Stimulated activated CD4-positive, alpha-beta T cell treated with anti-CD3 and anti-CD28 coated beads, Interleukin-2, amount 100 ng/mL, for 48 hours (primary cell): ENCODE measurements around the gene GAN.
A peak's percentile ranks its signal among the peaks of the same experiment; 100 is the strongest.
"Not testable (repeated sequence)": the region's sequence is repeated elsewhere in the genome, so short reads cannot be mapped to it uniquely, and the experiment has no call there.

ENCODE experiments used
- DNase-seq, 2 donors: peaks; one replicate each; pipeline ENCODE4 v3.0.0-alpha.2; 2020

The GAN gene

DNA sequence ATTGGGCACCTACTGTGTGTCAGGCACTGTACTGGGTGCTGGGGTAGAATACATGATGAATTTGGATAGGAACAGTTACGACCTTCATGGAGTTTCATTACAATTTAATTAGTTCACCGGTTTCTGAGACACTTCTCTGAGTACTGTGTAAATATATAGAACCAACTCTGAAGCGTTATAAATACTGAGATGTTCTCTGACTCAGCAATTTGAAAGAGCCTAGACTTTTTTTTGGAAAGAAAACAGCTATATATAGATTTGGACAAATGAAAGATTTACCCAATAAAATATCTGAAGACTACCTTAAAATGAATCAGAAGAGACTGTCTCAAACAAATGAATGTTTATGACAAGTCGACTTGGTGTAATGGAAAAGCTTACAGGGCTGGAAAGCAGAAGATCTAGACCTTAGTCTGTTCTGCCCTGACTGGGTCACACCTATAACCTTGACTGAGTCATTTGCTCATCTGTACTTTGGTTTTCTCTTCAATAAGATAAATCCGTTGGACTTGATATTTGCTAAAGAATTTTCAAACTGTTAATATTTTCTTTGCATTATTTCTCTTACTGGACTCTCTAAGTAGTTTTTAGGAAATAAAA lies 4.6 kb upstream of the GAN start:
- no peak for DNase-seq

DNA sequence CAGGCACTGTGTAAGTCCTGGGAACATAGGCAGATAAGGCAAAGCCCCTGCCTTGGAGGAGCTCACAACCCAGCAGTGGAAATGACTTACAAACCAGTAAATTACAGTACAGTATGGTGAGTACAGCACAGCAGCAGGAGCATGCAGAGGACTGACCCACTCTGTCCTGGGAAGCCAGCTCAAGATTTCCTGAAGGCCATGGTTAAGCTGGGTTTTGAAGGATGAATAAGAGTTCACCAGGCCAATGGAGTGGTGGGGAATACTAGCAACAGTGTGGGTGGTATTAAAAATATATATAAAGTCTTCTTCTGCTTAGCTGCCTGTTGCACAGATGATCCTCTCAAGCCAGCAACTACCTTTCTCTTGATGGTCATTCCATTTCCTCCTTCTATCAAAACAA lies 3.0 kb upstream of the GAN start:
- DNase-seq = no peak

DNA sequence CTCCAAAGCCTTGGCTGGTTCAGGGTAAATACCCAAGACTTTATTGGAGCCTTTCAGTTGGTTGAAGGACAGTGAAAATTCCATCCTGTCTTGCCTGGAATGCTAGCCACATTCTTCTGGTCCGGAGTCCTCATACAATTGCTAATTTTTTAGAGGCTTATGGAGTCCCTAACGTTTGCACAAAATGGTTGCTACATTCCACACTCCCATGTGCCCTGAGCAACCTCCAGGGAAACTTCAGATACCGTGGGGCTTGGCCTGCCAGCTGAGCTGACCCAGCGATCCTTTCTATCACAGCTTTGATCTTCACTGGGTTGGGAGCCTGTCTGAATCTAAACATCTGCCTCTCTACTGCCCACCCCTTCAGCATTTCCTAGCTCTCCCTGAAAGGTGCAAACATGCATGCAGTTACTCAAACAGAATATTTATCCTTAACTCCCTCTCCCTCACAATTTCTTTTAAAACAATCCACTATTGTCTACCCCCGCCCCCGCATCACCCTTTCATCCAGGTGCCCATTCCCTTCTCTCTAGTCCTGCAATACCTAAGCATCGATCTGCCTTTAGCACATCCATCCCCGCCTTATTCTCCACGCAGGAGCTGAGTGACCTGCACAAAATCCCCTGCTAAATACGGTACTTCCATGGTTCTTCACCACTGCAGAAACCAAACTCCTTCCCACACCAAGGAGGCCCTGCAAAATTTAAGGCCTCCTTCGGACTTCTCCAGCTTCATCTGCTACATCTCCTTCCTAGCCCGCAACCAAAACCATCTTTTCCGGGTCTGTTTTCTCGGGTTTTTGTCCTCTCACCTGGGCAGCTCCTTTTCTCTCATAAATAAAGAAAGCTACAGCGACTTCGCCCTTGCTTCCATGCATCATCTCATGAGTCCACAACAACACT lies 810 bp upstream of the GAN start:
- no peak for DNase-seq

DNA sequence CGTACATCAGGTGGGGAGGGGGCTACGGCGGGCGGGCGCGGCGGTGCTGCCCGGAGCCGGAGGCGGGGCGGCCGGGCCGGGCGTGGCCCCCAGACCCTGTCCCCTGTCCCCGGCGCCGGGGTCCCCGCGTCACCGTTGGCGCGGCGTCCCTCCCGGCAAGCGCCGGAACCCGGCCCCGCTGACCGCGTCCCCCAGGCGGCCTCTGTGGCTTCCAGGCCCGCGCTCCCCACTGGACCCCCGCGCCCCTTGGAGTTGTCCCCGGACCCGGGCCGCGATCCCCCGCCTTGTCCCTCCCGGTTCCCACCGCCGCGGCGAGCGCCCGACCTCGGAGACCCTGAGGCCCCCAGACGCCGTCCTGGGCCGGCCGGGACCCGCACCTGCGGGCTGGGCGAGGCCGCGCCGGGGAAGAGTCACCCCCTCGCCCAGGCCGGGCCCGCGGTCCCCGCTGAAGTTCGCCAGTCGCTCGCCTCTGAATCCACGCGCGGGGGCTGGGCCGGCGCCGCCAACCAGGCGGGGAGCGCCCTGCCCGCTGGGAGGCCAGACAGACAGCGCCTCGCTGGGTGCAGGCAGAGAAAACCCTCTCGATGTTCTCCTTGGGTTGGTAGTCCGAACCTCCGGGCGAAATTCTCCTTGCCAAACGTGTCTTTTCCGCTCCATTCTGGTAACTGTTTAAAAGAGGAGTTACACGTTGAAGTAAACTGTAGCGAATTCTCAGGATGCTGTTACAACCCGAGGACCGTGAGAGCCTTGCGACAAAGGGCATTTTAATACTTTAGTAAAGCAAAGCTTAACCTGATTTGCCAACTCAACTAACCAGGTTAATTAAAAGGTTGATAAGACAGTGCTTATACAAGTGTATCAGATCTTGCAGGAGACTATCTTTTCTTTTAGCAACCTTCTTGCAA lies 761 bp downstream of the GAN start:
- peak; percentile 31 to 33 for DNase-seq

DNA sequence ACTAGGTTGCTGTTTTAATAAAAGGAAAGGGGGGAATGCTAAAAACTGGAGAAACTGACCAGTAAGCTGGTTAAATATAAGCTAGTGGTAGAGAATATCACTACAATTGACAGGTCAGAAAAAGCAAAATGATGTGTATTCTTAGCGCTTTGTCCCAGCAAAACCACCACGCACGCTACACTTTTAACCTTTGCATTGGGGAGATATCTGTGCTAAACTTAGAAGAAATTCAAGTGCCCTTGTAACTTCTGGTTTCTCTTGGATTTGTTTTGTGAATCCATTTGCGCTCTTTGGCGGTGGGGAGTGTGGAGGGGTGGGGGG lies 1.4 kb downstream of the GAN start:
- no peak for DNase-seq

DNA sequence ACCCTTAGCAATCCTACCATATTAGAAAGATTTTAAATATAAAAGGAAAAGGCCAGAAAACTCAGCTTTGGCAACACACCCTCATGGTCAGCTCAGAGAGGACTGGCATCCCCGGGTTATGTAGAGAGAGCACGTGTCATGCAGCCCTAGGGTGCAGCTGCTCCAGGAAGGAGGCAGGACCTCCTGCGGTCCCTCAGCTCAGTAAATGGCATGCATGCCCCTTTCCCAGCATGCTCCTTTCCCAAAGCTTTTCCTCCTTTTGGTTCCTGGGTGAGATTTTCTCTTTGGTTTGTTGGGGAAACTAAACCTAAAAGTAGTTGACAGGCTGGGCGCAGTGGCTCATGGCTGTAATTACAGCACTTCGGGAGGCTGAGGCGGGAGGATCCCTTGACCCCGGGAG lies 3.9 kb downstream of the GAN start:
- no peak for DNase-seq

DNA sequence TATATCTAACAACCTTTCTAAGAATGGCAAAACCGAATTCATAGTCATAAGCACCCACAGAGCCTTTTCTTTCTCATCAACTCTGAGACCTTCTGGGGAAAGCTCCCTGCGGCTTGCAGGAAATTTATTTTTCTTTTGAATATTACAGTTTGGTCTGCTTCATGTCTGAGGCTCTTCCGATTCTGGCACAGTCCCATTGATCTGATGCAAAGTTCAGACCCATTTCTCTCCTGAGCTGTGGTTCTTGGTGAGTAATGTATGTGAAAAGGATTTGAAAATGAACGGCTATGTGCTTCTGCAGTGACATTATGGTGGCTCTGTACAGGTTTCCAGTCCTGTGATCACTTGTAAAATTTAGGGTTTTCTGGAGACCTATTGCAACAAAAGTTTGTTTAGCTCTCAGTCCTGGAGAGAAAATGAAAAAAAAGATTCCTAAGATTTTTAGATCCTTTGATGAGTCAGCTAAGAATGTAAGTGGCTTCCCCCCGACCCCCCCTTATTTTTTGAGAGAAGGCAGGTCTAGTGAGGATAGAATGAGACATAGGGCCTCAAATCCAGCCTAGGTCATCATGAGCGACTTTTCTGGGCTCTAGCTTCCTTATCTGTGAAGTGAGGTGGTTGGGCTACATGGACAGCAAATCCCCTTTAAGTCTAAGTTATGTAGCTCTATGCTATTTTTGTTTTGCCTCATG lies 4.6 kb downstream of the GAN start:
- DNase-seq = no peak

DNA sequence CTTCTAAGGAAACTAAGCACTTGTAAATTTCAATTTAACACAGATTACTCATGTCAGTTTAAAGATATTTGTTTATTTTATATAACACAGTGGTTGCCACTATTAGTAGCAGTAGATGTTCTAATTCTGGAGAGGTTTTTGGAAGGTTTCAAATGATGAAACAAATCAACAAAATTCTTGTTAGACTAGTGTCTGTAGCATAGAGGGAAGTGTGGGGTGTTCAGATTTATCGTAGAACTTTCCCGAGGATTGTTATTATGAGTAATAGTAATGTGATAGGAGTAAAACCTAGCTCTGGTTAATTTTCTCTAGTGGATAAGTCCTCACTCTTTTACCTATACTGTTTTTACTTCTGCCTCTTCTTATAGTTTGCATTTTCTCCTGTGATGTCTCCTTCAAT lies 6.3 kb downstream of the GAN start:
- DNase-seq = no peak

DNA sequence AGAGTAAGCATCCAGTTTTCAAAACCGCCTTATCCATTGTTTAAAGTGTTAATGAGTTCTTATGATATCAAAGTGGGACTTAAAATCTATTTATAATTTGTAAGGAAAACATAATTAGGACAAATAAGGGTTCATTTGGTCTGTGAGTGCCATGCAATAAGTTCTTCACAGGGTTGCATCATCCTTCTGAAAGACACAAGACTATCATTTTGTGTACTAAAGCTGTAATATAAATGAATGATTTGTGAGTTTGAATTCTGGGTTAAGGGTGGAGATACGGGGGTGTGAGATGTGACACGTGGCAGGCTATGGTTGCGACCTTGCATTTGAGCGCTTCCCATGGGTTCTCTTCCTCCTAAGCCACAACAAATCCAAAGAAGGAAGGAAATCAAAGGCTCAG lies 6.8 kb downstream of the GAN start:
- DNase-seq = no peak

DNA sequence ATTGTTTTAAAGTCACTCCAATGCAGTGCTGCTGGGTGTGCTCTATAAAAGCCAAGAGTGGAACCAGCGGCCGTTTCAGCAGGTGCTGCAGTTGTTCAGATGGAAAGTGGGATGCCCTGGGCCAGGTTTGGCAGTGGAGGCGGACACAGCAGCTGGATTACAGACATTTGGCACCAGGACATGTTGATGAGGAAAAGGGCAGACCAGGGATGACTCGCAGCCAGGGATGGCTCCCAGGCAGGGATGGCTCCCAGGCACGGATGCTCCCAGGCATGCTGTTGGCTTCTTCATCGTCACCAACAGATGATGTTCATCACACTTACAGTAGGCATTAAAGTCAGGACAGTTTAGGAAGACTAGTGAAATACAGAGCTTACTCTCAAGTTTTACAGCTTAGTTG lies 10.0 kb downstream of the GAN start:
- DNase-seq = no peak

DNA sequence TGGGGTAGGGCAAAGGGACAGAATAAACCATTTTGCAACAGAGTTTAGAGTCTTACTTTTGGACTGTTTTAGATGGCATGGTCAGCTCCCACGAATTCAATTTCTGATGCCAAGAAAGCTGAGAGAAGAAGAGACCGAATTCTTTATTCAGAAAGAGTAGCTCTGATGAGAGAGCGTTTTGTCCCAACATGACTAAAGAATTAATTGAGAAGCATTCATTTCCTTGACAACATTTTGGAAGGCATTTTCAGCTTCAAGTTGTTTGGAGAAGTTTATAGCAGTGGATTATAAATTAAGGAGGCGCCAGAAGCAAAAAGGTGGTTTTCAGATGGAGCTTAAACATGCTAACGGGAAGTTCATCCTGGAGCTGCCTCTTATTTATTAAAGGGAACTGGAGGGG lies 12.2 kb downstream of the GAN start:
- DNase-seq = no peak

DNA sequence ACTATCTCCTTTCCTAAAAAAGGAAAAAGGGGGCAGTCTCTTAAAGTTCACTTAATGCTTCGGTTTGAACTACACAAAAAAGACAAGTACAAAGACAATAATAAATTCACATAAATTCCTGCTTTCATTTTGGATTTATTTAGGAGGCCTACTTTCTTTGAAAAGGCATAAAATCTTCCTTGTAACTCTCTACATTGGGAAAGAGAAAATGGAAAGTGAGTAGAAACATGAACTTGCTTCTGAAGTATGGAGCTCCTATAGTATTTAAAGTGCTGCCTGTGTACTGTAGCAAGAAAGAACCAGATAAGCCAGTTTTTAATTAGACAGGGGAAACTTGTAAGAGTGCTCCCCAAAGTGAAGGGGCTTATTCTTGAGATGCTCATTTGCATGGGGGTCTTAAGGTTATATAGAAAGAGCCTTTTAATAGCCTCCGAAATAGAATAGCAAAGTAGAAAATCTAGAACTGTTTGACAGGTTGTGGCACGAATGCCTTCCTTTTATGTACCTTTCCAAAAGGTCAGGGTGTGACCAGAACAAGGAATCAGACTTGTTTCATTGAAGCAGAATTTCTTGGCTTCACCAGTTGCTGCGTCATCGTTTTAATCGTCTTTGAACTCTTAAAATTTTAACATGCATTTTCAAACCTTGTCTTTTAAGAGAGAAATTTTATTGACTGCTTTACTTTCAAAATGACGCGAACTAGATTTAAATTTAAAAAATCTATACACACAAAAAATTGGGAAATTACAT lies 12.9 kb downstream of the GAN start:
- DNase-seq = no peak

DNA sequence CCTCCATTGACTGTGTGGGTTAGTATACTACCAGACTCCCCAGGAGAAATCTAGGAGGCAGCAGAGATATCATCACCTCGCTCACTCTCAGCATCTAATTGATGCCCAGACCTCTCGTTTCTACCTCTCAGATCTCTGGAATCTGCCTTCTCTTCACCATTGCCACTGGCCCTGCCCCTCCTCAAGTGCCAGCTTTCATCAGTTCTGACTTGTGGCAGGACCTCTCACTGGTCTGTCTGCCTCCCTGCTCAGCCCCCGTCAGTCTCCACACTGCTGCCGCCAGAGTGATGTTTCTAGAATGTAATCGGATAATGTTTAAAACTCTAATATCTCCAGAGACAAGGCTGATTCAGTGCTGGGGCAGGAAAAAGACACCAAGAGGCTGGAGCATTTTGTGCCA lies 15.2 kb downstream of the GAN start:
- DNase-seq = no peak

DNA sequence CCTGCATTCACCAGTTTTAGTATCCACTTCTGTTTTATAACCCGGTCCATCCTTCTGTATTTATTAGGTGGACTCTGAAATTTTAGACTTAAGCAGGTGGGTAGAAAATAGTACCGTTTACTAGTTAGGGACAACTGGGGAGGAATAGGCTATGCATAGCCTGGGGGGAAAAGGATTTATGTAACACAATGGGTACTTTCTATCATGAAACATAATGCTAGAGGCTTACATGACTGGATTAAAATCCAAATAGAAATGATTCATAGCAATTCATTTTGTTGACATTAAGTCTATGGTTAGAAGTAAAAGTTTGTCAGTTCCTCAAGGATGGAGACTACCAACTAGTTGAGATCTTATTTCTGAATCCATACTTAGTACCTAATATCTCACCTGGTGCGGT lies 18.6 kb downstream of the GAN start:
- no peak for DNase-seq

DNA sequence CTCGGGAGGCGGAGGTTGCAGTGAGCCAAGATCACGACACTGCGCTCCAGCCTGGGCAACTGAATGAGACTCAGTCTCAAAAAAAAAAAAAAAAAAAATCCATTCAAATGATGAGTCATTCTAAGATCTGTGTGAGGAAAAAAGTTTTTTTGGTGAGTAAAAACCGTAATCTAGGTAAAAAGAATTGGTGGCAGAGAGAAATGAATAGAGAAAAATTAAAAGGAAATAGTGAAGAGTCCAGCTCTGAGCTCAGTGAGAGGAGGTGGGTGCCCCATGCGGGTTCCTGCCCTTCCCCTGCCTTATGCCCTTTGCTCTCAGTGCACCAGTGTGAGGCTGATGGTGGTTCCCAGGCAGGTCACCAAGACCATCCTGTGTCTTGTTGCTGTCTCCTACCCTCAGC lies 20.9 kb downstream of the GAN start:
- DNase-seq = peak; percentile 14 to 16

DNA sequence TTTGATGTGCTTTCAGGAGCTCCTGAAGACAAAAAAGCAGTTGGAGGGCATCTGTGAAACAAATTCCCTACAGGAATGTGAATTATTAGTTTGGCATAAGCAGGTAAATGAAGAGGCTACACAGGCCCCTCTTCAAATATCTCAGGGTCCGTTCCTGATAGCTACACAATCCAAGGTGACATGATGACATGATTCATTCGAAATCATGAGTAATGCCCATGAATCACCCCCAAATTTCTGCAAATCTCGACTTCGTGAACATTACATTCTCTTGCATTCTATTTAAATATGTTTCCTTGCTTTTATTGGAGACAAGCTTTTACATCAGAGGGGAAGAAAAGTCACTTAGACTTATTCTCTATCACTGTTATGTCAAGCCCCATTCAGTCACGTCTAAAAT lies 22.3 kb downstream of the GAN start:
- no peak for DNase-seq

DNA sequence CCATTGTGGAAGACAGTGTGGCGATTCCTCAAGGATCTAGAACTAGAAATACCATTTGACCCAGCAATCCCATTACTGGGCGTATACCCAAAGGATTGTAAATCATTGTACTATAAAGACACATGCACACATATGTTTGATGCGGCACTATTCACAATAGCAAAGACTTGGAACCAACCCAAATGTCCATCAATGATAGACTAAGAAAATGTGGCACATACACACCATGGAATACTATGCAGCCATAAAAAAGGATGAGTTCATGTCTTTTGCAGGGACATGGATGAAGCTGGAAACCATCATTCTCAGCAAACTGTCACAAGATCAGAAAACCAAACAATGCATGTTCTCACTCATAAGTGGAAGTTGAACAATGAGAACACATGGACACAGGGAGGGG lies 30.4 kb downstream of the GAN start:
- DNase-seq = not testable (repeated sequence)

DNA sequence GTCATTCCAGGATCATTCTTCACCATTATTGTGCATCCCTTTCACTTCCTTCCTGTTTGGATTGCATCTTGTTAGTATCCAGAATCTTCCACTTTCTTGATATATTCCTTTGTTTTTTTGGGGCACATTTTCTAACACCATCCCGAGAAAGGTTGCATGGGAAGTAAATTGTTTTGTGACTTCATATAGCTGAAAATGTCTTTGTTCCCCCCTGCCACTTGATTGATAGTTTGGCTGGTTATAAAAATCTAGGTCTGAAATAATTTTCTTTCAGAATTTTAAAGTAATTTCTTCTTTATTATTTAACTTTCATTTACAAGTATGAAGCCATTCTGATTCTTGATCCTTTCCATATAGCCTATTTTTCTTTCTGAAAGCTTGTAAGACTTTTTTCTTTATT lies 32.7 kb downstream of the GAN start:
- no peak for DNase-seq

DNA sequence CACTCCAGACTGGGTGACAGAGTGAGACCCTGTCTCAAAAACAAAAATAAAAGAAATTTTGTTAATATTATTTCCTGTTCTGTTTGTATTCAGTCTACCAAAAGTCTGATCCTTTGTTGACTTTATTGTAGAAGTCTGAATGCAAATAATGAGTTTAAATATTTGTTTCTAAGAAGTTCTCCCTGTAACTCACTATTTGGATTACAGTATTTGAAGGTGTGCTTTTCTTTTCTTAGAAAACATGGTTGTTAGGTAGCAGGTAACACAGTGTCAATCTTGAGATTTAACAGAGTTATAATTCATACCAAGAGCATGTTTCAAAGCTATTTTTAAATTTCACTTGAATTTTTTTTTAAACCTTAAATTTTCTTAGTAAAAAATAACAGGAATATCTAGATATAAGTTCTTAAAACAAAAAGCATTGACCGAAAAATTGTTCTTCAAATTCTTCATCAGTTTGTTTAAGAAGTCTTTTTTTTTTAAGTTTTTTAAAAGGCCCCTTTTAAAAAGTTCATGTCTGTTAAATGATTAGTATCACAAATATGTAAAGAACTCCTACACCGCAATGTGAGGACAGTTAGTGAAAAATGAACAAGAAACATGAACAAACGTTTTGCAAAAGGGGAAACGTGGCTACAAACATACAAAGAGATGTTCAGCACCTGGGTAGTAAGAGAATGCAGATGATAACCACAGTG lies 35.0 kb downstream of the GAN start:
- DNase-seq = no peak

DNA sequence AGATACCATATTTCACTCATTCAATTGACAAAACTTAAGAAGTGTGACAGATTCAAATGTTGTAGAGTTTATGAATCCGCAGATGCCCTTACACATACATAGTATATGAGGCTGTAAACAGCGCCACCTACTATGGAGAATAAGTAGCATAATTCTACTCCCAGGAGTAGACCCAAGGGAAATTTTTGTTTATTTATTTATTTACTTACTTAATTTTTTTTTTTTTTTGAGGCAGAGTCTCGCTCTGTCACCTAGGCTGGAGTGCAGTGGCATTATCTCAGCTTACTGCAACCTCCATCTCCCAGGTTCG lies 35.5 kb downstream of the GAN start:
- no peak for DNase-seq

DNA sequence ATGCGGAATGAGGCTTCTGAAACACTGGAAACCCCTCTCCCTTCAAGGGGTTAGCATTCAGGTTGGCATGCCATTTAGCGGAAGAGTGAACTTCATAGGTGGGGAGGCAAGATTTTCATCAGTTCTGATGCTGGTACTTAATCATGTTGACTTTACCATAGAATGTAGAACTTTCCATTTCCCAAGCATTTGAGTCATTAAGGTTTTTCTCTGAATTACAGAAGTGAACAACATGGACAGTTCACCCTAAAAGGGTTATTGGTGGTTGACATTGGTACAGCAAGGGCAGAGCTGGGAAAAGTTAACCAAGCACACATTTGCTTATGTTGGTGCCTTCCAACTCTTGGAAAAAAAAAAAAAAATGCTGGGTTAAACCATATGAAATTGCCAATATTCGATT lies 39.1 kb downstream of the GAN start:
- no peak for DNase-seq

DNA sequence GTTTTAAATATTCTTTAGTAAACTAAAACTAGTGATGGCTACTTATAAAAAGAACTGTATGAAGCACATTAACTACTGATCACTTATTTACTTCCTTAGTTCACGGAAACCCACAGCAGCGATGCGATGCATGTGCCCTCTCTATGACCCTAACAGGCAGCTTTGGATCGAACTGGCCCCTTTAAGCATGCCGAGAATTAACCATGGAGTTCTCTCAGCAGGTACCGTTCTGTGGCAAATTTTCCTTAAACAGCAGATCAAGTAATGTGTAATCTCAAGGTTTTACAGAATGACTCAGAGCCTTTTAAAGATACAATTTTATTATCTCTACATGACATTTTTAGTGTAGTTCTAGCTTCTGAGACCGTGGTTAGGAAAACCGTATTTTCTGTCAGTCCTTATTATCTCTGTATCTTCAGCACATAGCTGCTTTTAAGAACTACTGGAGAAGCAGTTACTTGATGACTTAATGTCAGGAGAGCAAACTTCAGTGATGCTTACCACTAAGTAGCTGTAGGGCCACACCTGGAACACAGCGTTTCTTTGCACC lies 43.0 kb downstream of the GAN start:
- DNase-seq = no peak
